ENCODE data around the gene TPT1. TPM values are rescaled to one million over a fixed set of nuclear protein-coding genes. Genes with fewer than 3 reads are reported as not detected.

The TPT1 gene
- total RNA-seq, 2 donors from 2014 or later = 1,970 to 2,340 TPM

DNA sequence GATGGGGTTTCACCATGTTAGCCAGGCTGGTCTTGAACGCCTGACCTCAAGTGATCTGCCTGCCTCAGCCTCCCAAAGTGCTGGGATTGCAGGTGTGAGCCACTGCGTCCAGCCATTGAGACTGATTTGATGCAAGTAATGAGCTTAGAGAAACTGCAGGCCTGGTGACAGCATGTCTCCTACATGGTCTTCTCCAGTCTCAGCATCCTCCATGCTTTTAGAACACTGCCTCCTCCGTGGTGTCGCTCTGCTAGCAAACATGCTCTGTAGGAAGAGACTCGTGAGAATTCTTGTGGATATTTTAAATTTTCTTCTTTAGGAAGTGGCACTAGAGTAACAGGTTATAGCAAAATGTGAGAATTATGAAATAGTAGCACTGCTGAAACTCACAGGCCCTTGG, 37.1 kb downstream of the TPT1 start:
- no peak for ATAC-seq (ENCODE audit: insufficient number of reproducible peaks, low FRiP score, low read depth)
- Histone ChIP-seq H3K9me3 (no peaks in the 10 kb centered on the region), H3K27me3 (replicated peaks; ENCODE audit: insufficient read depth) (no peaks in the 10 kb centered on the region)

DNA sequence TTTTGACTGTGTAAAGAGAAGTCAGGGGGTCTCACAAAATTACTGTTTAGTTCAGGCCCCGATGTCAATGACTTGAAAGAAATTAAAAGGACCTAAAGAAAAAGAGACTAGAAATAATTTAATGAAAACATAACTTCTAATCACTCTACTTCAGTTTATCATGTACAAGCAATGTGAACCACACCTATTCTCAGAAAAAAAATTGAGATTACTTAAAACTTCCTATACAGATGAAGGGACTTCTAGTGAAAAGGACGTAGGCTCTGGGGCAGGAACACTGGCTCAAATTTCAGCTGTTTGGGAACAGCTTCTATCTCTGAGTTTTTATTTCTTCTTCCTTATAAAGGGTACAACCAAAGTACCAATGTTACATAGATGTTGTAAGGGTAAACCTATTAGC, 38.0 kb downstream of the TPT1 start:
- ATAC-seq (ENCODE audit: insufficient number of reproducible peaks, low FRiP score, low read depth) = no peak
- Histone ChIP-seq H3K4me1 (ENCODE audit: control insufficient read depth in 1 of 2, low read depth in 2 of 2) (no peaks in the 10 kb centered on the region), H3K27me3 (replicated peaks; ENCODE audit: insufficient read depth) (no peaks in the 10 kb centered on the region), H3K27ac (no peak overlapping the region), H3K36me3 (no peaks in the 10 kb centered on the region), H3K9me3 (no peaks in the 10 kb centered on the region), H3K4me3 (no peak overlapping the region)
- no peak for DNase-seq (ENCODE audit: low spot score)
- TF ChIP-seq, protein P1, sequence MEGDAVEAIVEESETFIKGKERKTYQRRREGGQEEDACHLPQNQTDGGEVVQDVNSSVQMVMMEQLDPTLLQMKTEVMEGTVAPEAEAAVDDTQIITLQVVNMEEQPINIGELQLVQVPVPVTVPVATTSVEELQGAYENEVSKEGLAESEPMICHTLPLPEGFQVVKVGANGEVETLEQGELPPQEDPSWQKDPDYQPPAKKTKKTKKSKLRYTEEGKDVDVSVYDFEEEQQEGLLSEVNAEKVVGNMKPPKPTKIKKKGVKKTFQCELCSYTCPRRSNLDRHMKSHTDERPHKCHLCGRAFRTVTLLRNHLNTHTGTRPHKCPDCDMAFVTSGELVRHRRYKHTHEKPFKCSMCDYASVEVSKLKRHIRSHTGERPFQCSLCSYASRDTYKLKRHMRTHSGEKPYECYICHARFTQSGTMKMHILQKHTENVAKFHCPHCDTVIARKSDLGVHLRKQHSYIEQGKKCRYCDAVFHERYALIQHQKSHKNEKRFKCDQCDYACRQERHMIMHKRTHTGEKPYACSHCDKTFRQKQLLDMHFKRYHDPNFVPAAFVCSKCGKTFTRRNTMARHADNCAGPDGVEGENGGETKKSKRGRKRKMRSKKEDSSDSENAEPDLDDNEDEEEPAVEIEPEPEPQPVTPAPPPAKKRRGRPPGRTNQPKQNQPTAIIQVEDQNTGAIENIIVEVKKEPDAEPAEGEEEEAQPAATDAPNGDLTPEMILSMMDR (IDR thresholded peaks at IDR 0.05) = no peak

More for the DNA sequence above, 37.1 kb downstream of the TPT1 start:
- Histone ChIP-seq H3K4me3 (no peak overlapping the region), H3K36me3 (no peaks in the 10 kb centered on the region), H3K4me1 (ENCODE audit: control insufficient read depth in 1 of 2, low read depth in 2 of 2) (no peaks in the 10 kb centered on the region), H3K27ac (no peak overlapping the region)
- TF ChIP-seq, protein P1 (IDR thresholded peaks at IDR 0.05) = no peak
- DNase-seq (ENCODE audit: low spot score) = no peak

DNA sequence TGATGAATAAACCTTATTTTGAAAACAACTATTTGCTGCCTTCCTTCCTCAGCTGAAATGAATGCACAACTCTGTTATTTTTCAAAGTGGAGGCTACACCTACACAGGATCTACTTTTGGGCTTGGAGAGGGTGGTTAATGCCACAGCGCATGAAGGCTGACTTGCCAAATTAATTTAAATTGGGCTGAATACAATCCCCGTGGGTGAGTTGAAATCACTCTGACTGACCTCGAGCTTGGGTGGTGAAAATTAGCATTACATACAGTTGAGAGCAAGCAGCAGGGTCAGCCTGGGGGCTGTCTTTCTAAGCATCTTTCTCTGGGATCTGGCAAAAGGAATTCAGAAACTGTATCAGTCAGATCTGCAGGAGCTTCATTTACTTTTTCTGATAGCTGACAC, 38.5 kb downstream of the TPT1 start:
- H3K27me3 ChIP-seq (replicated peaks; ENCODE audit: insufficient read depth) = no peaks in the 10 kb centered on the region
- H3K36me3 ChIP-seq = no peaks in the 10 kb centered on the region
- TF ChIP-seq, protein P1 (IDR thresholded peaks at IDR 0.05) = no peak
- H3K9me3 ChIP-seq = no peaks in the 10 kb centered on the region
- no peak overlapping the region for H3K4me3 ChIP-seq
- H3K27ac ChIP-seq = no peak overlapping the region
- DNase-seq (ENCODE audit: low spot score) (no peak), ATAC-seq (ENCODE audit: insufficient number of reproducible peaks, low FRiP score, low read depth) (no peak)
- H3K4me1 ChIP-seq (ENCODE audit: control insufficient read depth in 1 of 2, low read depth in 2 of 2) = no peaks in the 10 kb centered on the region

DNA sequence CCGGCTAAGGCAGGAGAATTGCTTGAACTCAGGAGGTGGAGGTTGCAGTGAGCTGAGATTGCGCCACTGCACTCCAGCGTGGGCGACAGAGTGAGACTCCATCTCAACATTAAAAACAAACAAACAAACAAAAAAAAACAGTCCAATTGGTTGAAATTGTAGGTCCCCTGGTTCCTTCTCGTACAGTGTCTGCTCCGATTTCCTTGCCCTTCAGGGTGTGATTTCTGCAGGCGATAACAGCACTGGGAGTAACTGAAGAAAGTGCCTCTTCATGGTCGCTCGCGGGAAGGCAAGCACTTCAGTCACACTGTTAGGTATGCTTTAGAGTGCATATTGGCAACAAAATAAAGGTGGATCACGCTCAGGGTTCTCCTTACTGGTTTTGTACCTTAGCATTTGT, 39.7 kb downstream of the TPT1 start:
- Histone ChIP-seq H3K4me3 (no peak overlapping the region), H3K9me3 (no peaks in the 10 kb centered on the region), H3K27ac (no peak overlapping the region), H3K36me3 (no peaks in the 10 kb centered on the region), H3K4me1 (ENCODE audit: control insufficient read depth in 1 of 2, low read depth in 2 of 2) (no peaks in the 10 kb centered on the region), H3K27me3 (replicated peaks; ENCODE audit: insufficient read depth) (no peaks in the 10 kb centered on the region)
- DNase-seq (ENCODE audit: low spot score) (no peak), ATAC-seq (ENCODE audit: insufficient number of reproducible peaks, low FRiP score, low read depth) (no peak)
- TF ChIP-seq, protein P1 (IDR thresholded peaks at IDR 0.05) = no peak

DNA sequence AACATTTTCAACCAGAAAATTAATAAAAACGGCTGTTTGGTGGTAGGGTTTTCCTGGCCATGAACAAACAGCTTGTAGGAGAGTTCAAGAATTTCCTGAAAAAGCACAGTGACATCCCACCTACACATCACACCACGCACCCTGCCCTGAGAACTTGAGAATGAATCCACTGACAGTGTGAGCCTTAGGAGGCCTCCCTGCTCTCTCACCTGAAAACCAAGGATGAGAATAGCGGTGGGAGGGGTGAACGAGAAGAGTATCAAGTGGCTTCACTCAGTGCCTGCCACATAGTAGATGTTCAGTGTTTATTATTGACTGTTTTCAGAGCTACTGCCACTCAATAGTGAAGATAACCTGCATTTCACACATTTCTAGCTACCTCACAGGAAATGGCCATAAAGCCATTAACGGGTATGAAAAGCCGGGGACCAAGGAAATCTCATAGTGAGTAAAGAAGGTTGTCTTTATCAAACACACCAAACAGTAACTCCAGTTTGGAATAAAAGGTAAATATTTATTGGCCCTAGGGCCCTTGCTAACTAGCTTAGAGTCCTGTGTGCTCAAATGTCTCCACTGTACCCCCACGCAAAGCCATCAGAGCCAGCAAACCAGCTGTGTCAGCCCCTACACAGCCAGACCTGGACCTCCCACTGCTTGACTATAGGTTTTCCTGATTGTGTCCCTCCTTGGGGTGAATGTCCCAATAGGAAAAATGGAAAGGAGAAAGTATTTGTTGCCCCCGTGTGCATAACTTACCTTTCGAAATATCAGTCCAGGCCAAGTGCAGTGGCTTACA, 40.6 kb downstream of the TPT1 start:
- H3K4me1 ChIP-seq (ENCODE audit: control insufficient read depth in 1 of 2, low read depth in 2 of 2) = no peaks in the 10 kb centered on the region
- no peak overlapping the region for H3K27ac ChIP-seq
- H3K9me3 ChIP-seq = no peaks in the 10 kb centered on the region
- no peaks in the 10 kb centered on the region for H3K36me3 ChIP-seq
- ATAC-seq (ENCODE audit: insufficient number of reproducible peaks, low FRiP score, low read depth) (no peak), DNase-seq (ENCODE audit: low spot score) (no peak)
- H3K27me3 ChIP-seq (replicated peaks; ENCODE audit: insufficient read depth) = no peaks in the 10 kb centered on the region
- no peak overlapping the region for H3K4me3 ChIP-seq
- TF ChIP-seq, protein P1 (IDR thresholded peaks at IDR 0.05) = no peak

Data from thoracic aorta (tissue), 2 donors.